DOHH2 (cell line): ENCODE data around the gene VAV2.

Source experiments
- EZH2phosphoT487 ChIP-seq: fragments of 200-600 bp; sonication (generic); IDR thresholded peaks from 2 replicates; pipeline ENCODE4 v1.6.1; 2017; ENCODE audit warnings: borderline replicate concordance, mild to moderate bottlenecking, antibody characterized with exemption, low read length, moderate library complexity, mixed read lengths
- TF ChIP-seq, protein P1 (sequence below): fragments of 200-600 bp; sonication (generic); IDR thresholded peaks from one replicate; pipeline ENCODE4 v1.5.1; 2014; ENCODE audit warnings: antibody characterized with exemption, mild to moderate bottlenecking, low read depth, low read length; ENCODE audit not compliant: poor library complexity, severe bottlenecking

DNA sequence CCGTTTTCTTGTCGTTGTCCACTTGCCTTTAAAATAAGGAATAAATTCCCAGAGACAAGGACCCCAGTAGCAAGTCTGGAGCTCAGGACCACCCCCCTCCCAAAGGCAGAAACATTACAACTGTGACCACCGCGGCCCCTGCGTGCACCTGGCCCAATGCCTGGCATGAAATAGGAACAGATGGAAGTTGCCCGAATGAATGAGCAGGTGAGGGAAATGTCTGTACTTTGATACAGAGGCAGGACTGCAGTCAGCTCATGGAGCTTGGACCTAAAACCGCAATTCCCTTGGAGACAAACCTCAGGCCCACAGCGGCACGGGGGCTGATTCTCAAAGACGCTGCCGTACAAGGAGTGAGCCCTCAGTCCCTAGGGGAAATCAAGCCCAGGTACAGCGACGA, 198.7 kb downstream of the VAV2 start:
- TF ChIP-seq, protein P1, sequence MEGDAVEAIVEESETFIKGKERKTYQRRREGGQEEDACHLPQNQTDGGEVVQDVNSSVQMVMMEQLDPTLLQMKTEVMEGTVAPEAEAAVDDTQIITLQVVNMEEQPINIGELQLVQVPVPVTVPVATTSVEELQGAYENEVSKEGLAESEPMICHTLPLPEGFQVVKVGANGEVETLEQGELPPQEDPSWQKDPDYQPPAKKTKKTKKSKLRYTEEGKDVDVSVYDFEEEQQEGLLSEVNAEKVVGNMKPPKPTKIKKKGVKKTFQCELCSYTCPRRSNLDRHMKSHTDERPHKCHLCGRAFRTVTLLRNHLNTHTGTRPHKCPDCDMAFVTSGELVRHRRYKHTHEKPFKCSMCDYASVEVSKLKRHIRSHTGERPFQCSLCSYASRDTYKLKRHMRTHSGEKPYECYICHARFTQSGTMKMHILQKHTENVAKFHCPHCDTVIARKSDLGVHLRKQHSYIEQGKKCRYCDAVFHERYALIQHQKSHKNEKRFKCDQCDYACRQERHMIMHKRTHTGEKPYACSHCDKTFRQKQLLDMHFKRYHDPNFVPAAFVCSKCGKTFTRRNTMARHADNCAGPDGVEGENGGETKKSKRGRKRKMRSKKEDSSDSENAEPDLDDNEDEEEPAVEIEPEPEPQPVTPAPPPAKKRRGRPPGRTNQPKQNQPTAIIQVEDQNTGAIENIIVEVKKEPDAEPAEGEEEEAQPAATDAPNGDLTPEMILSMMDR: no peak
- TF ChIP-seq EZH2phosphoT487: no peak
